BJ (cell line): Measurements from ENCODE around the gene AP1G2. TPM values are rescaled to one million over a fixed set of nuclear protein-coding genes. Genes with fewer than 3 reads are reported as not detected.

Experiments
- CTCF ChIA-PET: fragments of 350-600 bp; formaldehyde crosslinking; extraction: SDS; loops from one replicate; lab custom pipeline; 2021; ENCODE audit warnings: antibody characterized with exemption, inconsistent platforms; lab: Yijun Ruan, JAX
- POLR2A ChIA-PET: fragments of 300-600 bp; sonication (Branson Sonifier 250); formaldehyde crosslinking; extraction: SDS; loops from one replicate; lab custom pipeline; 2021; ENCODE audit warnings: antibody characterized with exemption; lab: Charles Lee
- DNase-seq: peaks from one replicate; pipeline ENCODE4 v3.0.0-alpha.2; 2011; ENCODE audit warnings: low read depth
- H3K27me3 ChIP-seq: 2 replicates; pipeline ENCODE4 v1.6.0; 2011; ENCODE audit warnings: low read length; ENCODE audit not compliant: control insufficient read depth, insufficient read depth
- H3K36me3 ChIP-seq: 2 replicates; pipeline ENCODE4 v1.5.1; 2011; ENCODE audit warnings: low read length; ENCODE audit not compliant: control insufficient read depth, insufficient read depth
- H3K4me3 ChIP-seq: 2 replicates; pipeline ENCODE4 v1.5.1; 2011; ENCODE audit warnings: low read depth, mild to moderate bottlenecking, control low read depth, low read length
- polyA plus RNA-seq: library from polyadenylated mRNA; depleted of rRNA; stranded (reverse); fragments of >200 nt; gene quantifications from 2 replicates; pipeline ENCODE4 v1.2.3, GENCODE V29; 2011
- TF ChIP-seq, protein P1 (sequence below): IDR thresholded peaks from 2 replicates; pipeline ENCODE4 v1.5.1; 2011; ENCODE audit warnings: low read depth, mild to moderate bottlenecking, control low read depth, inconsistent platforms, low read length, moderate library complexity; ENCODE audit not compliant: insufficient read depth

Gene AP1G2
- polyA plus RNA-seq, 1 experiment, result 54.5 TPM

GRCh38 chr14:23563473-23564180 is 4.0 kb downstream of the AP1G2 start:
- H3K27me3 ChIP-seq, result no peaks in the 10 kb centered on the region
- no peak for DNase-seq
- POLR2A ChIA-PET, result interaction anchor here (1.0 kb wide), 1 partner anchor 88 kb away, joined by 3 read pairs; no protein-coding TSS in a partner anchor
- H3K36me3 ChIP-seq, result peaks cover 8% of the 10 kb centered on the region
- TF ChIP-seq, protein P1, sequence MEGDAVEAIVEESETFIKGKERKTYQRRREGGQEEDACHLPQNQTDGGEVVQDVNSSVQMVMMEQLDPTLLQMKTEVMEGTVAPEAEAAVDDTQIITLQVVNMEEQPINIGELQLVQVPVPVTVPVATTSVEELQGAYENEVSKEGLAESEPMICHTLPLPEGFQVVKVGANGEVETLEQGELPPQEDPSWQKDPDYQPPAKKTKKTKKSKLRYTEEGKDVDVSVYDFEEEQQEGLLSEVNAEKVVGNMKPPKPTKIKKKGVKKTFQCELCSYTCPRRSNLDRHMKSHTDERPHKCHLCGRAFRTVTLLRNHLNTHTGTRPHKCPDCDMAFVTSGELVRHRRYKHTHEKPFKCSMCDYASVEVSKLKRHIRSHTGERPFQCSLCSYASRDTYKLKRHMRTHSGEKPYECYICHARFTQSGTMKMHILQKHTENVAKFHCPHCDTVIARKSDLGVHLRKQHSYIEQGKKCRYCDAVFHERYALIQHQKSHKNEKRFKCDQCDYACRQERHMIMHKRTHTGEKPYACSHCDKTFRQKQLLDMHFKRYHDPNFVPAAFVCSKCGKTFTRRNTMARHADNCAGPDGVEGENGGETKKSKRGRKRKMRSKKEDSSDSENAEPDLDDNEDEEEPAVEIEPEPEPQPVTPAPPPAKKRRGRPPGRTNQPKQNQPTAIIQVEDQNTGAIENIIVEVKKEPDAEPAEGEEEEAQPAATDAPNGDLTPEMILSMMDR, result no peak
- no peak overlapping the region for H3K4me3 ChIP-seq
- CTCF ChIA-PET, result interaction anchor here (0.6 to 16.8 kb wide), 16 partner anchors 8 to 587 kb away, joined by 3 to 479 read pairs (median 4); partner anchors contain the start of genes NGDN and ZFHX2

DNA sequence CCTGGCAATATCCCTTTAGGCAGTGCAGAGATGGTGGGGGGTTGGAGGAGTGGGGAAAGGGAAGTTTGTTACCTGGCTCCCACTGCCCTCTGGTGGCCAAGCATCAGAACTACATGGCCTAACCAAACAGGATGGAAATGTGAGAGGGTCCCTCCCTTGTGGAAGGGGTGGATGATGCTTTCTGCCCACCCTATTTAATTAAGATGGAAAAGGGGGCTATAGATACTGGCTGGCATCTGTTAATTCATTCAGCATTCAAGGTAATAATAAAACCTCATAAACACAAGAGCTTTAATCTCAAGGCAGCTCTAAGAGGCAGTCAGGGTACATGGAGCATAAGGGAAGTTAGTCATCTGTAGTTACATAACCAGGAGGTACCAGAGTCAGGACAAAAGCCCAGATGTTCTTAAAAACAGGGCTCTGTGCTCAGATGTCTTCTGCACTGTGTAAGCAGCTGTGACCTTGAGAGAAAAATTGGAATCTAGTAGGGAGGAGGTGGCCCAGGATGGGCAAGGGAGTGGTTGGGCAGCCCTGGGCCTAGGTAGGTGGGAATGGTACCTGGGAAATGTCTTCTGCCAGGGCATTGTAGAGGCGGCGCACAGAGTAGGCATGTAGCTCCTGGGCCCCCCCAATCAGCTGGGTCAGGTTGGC is 4.6 kb downstream of the AP1G2 start:
- DNase-seq, result no peak
- Histone ChIP-seq H3K27me3 (no peaks in the 10 kb centered on the region), H3K4me3 (no peak overlapping the region), H3K36me3 (peaks cover 8% of the 10 kb centered on the region)
- POLR2A ChIA-PET, result interaction anchor here (1.0 kb wide), 1 partner anchor 88 kb away, joined by 3 read pairs; no protein-coding TSS in a partner anchor
- CTCF ChIA-PET, result interaction anchor here (0.6 to 16.8 kb wide), 17 partner anchors 9 to 588 kb away, joined by 3 to 479 read pairs (median 4); partner anchors contain the start of genes NGDN and ZFHX2
- TF ChIP-seq, protein P1, result peak; percentile 93

DNA sequence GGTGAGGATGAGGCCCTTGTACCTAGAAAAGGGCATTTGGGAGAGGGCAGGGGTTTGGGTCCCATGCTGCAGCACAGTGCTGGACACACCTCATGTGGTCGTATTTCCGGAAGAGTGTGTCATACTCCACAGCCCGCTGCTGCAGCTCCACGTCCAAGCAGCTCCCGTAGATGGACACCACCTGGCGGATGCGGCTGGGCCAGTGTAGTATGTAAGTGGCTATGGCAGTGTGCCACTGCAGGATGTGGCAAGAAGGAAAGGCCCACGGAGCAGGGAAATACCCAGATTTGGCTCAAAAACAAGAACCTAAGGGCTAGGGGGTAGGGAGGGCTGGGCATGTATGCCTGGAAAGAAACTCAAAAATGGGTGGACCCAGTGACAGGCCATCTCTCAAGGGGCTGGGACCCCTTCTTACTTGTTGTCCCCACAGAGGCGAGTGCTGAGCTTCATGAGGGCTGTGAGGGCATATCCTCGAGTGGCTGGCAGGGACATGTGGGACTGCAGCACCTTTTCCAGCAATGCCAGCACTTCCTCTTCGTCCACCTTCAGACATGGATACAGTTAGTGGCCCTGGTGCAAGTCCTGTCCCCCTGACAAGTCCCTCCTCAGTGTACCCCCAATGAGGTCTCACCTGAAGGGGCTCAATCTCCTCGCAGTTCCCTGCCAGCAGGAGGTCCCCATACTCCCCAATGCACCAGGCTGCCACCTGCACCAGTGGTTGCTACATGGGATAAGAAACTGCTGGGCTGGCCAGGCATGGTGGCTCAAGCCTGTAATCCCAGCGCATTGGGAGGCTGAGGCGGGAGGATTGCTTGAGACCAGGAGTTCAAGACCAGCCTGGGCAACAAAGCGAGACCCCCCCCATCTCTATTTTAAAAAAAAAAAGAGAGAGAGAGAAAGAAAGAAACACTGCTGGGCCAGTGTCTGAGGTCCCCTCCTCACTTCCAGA is 5.4 kb downstream of the AP1G2 start:
- peaks cover 8% of the 10 kb centered on the region for H3K36me3 ChIP-seq
- no peaks in the 10 kb centered on the region for H3K27me3 ChIP-seq
- POLR2A ChIA-PET, result interaction anchor here (1.0 kb wide), 1 partner anchor 87 kb away, joined by 3 read pairs; no protein-coding TSS in a partner anchor
- no peak for DNase-seq
- CTCF ChIA-PET, result interaction anchor here (0.6 to 16.8 kb wide), 19 partner anchors 8 to 913 kb away, joined by 3 to 479 read pairs (median 4); partner anchors contain the start of genes NGDN and ZFHX2
- no peak overlapping the region for H3K4me3 ChIP-seq
- TF ChIP-seq, protein P1, result no peak

- DNase-seq, result no peak
- H3K4me3 ChIP-seq, result no peak overlapping the region
- ChIA-PET CTCF (interaction anchor here (0.6 to 16.8 kb wide), 8 partner anchors 10 to 914 kb away, joined by 3 to 479 read pairs (median 4); partner anchors contain the start of gene NGDN), POLR2A (no interaction called here)
- no peaks in the 10 kb centered on the region for H3K27me3 ChIP-seq
- peaks cover 8% of the 10 kb centered on the region for H3K36me3 ChIP-seq
- TF ChIP-seq, protein P1, result no peak
These were observed 6.3 kb downstream of the AP1G2 start for GRCh38 chr14:23561259-23561658.
